SU-DHL-6 (cell line): Measurements from ENCODE around the gene SERPINA1.

ENCODE experiments used
- CTCF ChIP-seq: fragments of 200-600 bp; sonication (generic); IDR thresholded peaks from one replicate; pipeline ENCODE4 v1.5.1; 2017; ENCODE audit warnings: antibody characterized with exemption, mild to moderate bottlenecking, low read length, moderate library complexity; ENCODE audit not compliant: insufficient read depth, poor library complexity, severe bottlenecking
- EZH2phosphoT487 ChIP-seq: fragments of 200-600 bp; sonication (generic), shearing (Covaris generic); conservative IDR thresholded peaks from 2 replicates; pipeline ENCODE4 v1.6.1; 2018; ENCODE audit warnings: mild to moderate bottlenecking, antibody characterized with exemption, low read length, moderate library complexity, mixed read lengths

- TF ChIP-seq CTCF (no peak), EZH2phosphoT487 (no peak)
Measured at GRCh38 chr14:94379291-94380224, 8.8 kb downstream of the SERPINA1 start.
